Glomerular visceral epithelial cell (primary cell): ENCODE measurements around the gene PRKCB.
"Not testable (repeated sequence)": the region's sequence is repeated elsewhere in the genome, so short reads cannot be mapped to it uniquely, and the experiment has no call there.

ENCODE experiments used
- DNase-seq: peaks from one replicate; pipeline ENCODE4 v3.0.0-alpha.2; 2016; ENCODE audit errors: extremely low spot score

Gene PRKCB

DNA sequence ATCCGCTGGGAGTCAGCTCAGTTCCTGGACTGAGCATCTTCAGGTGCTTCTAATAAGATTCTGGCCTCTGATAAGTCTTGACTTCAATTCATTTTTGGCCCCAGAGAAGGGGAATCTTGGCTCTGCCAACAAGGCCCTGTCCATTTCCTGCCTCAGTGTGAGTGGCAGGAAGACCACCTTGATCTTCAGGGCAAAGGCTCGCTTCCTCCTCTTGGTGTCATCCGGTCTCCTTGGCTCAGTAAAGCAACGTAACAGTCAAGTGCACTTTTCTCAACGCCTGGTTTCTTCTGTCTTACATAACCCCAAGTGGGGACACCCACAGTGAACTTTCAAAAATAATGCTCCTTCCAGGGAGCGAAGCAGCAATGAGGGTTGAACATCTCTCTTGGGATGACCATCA lies 169.8 kb downstream of the PRKCB start:
- no peak for DNase-seq

DNA sequence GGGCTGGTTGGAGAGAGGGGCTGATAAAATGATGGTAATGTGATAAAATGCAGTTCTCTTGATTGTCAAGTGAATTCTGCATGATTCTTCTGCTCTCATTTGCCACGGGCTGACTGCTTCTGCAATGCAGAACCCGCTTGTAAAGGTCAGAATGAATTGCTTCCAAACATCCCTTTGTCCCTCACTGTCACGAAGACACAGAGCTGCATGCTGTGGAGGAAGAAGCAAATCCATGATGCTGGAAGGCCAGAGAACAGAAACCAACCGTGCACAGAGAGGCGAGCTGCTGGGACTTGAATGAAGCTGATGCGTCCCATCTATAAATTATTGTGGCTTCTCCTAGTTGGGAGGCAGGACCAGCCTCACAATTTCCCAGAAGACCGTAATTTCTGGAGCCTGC lies 171.6 kb downstream of the PRKCB start:
- no peak for DNase-seq

- no peak for DNase-seq
These were observed 172.2 kb downstream of the PRKCB start for GRCh38 chr16:24007934-24008333.

- DNase-seq, result no peak
These were observed 173.3 kb downstream of the PRKCB start for GRCh38 chr16:24009098-24009497.

DNA sequence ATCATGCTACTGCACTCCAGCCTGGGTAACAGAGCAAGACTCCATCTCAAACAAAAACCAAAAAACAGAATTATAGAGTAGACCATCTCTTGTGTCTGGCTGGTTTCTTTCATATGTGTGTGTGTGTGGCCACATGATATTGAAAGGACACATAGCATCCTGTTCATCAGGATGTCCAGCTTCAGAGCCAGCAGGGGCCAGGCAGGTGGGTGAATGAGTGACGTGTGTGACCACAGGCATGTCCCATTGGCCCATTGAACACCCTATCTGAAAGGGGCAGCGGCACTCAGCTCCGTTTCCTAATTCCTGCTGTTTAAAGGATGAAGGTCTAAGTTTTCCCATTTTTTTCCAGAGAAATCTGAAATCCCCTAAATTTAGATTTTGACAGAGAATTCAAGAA lies 174.2 kb downstream of the PRKCB start:
- no peak for DNase-seq

- peak; percentile 41 for DNase-seq
These were observed 174.8 kb downstream of the PRKCB start for GRCh38 chr16:24010440-24011089.

GRCh38 chr16:24011237-24011636 lies 175.5 kb downstream of the PRKCB start:
- no peak for DNase-seq

- no peak for DNase-seq
These were observed 177.4 kb downstream of the PRKCB start for GRCh38 chr16:24013054-24013636.

DNA sequence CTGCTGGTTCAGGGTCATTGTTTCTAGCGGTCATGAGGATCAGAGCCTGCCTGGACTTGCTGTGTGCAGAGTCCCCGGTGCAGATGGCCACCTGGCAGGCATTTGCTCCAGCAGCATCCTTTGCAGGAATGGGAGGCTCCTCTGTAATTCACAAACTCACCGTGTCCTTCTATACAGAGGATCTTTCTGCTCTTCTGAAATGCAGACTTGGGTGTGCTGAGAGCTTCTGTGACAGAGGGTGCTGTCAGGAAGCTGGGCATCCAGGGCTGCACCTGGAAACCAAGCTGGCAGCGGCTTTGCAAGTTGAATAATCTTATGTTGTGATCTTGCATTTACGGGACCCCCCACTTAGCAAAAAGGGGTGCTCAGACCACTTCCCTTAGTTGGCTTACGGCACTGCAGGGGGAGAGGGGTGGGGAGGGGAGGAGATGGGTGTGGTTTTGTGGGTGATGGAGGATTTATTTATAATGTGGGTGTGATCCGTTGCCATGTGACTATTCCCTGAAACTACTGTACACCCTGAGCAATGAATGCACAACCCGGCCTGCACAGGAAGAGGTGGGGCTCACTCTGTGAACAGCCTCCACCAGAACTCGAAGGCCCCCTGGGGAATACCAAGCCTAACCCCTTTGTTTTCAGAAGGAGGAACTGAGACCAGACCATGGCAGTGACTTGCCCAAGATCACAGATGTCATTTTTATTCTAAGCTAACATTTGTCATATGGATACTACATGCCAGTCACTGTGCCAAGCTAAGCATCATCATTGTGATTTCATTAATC lies 178.3 kb downstream of the PRKCB start:
- DNase-seq, result no peak

GRCh38 chr16:24014955-24015354 lies 179.2 kb downstream of the PRKCB start:
- not testable (repeated sequence) for DNase-seq

DNA sequence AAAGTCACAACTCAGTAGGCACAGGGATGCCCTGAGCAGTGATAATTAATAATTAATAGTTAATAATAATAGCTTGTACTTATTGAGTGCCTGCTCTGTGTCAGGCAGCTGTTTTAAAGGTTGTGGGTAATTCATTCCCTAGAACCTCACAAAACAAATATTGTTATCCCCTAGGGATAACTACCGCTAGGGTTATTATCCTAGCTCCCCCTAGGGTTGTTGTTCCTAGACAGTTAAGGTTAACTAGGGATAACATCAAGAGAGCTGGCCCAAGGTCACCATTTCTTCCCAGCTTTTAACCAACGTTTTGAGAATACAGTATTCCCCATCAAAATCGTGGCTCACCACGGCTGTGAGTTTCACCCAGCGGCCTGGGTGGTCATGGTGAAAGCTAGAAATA lies 180.1 kb downstream of the PRKCB start:
- DNase-seq, result no peak

DNA sequence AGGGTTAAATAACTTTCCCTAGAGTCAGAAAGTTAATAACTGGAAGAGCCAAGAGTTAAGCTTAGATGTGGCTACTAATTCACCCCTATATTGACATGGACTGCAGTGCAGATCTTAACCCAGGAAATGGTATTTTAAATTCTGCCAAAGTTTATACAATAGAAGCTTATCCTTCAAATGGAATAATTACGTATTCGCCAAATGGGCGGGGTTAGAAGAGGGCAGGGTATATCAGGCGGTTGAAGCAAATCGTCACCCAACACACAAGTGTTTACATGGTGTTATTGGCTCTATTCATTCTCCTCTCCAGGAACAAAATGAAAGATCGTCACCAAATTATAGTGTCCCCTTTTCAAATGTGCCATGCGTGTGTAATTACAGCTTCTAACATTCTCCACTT lies 182.7 kb downstream of the PRKCB start:
- DNase-seq, result no peak

DNA sequence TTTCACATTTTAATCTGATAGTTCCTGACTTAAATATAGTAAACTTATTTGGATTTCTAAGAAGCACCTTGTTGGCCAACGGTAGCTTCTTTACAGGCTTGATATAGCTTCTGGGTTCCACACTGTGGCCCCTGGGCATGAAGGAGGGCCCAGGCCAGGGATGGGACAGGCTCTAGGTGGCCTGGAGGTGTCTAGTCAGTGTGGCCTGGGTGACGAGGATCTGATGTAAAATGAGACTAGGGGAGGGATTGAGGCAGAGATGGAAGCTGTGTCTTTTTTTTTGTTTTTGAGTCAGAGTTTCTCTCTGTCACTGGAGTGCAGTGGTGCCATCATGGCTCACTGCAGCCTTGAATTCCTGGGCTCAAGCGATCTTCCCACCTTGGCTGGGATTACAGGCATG lies 187.0 kb downstream of the PRKCB start:
- no peak for DNase-seq

DNA sequence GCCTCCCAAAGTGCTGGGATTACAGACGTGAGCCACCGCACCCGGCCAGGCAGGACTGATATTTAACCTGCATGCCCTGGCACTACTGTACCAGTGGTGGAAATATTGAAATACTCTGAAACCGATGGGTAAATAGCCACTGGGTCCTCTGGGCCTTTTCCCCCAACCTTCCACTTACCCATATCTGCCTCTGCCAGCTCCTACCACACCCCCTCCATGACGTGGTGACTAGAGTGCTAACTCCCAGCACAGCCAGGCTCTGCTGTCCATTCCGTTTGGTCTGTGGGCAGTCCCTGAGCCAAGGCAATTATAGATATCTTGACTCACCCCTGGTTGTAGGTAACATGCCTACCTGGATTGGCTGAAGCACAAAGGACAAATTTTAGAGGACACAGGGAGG lies 187.8 kb downstream of the PRKCB start:
- DNase-seq, result no peak

DNA sequence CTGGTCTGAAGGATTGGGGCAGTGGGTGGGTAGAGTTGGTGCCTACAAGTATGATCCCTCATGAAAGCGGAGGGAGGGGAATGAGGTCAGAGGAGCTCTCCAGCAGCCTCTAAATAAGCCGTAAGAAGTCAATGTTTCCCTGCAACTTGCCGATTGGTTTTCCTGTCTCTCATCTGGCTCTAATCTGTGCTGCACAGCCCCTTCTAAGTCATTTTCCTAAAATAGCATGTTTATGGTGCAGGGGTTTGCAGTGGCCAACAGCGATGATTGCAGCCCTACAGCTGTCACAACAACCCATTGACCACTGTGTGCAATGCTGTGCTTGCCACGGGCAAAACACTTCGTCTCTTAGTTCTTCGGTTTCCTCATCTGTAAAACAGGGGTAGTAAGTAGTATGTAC lies 189.2 kb downstream of the PRKCB start:
- no peak for DNase-seq

GRCh38 chr16:24027466-24027865 lies 191.7 kb downstream of the PRKCB start:
- no peak for DNase-seq

DNA sequence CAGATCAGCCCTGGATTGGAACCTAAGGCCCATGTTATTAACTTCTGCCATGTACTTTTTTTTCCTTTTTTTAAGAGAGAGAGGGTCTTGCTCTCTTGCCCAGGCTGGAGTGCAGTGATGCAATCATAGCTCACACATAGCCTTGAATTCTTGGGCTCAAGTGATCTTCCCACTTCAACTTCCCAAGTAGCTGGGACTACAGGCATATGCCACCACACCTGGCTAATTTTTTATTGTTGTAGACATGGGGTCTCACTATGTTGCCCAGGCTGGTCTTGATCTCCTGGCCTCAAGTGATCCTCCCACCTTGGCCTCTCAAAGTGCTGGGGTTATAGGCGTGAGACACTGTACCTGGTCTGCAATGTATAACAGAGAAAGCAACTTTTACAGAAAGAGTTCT lies 194.1 kb downstream of the PRKCB start:
- not testable (repeated sequence) for DNase-seq

- no peak for DNase-seq
These were observed 199.5 kb downstream of the PRKCB start for GRCh38 chr16:24035127-24035842.

DNA sequence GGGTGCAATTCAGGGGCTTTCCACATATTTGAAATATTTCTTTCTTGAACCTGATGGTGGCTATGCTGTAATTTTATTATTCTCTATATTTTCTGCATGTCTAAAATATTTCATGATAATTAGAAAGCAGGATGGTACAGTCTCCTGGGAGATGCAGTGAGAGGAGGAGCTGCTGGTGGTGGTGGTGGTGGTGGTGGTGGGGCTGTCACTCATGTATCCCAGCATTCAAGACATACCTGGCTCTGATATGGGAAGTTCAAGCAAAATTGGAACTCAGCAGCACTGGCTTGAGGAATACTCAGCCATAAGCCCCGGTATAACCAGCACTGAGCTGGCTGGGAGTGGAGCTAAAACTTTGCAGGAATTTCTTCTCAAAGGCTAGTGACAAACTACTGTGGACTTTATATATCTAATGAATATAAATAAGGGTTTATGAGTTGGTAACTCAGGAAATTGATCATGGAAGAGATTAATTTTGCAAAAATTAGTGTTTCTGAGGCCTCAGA lies 200.3 kb downstream of the PRKCB start:
- no peak for DNase-seq

GRCh38 chr16:24036614-24037013 lies 200.8 kb downstream of the PRKCB start:
- DNase-seq, result peak; percentile 33

DNA sequence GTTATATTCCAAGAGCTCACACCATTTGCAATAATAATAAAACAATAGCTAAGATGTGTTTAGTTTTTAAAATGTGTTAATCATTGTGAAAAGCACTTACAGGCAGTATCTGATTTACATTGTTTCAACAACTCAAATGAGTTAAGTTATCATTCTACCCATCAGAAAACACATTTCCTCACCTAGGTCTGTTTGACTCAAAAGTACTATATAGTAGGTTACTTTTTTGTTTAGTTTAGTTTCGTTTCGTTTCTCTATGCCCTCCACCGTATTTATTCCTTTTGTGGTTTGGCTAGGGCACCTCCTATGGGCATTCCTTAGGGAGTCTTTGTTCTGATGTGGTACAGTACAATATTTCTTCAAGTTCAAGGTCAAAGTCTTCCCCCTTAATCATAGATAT lies 201.6 kb downstream of the PRKCB start:
- DNase-seq, result no peak
